Mucosa of rectum (tissue), 2 donors: ENCODE data around the gene BABAM2.

ENCODE experiments used
- H3K27ac ChIP-seq, 2 donors: one replicate each; pipeline ENCODE4 v1.7.0; 2013; ENCODE audit warnings: inconsistent platforms in 2 of 2, low read depth in 2 of 2, low read length in 2 of 2
- H3K27me3 ChIP-seq, 2 donors: one replicate each; pipeline ENCODE4 v1.7.0; 2013; ENCODE audit warnings: low read length in 2 of 2; ENCODE audit not compliant: control insufficient read depth in 2 of 2, insufficient read depth in 2 of 2
- H3K36me3 ChIP-seq, 2 donors: one replicate each; pipeline ENCODE4 v1.7.0; 2013; ENCODE audit warnings: low read length in 2 of 2; ENCODE audit not compliant: control insufficient read depth in 2 of 2, insufficient read depth in 2 of 2
- H3K4me1 ChIP-seq, 2 donors: one replicate each; pipeline ENCODE4 v1.7.0; 2013; ENCODE audit warnings: low read length in 2 of 2, mild to moderate bottlenecking in 1 of 2; ENCODE audit not compliant: control insufficient read depth in 2 of 2, insufficient read depth in 2 of 2
- H3K4me3 ChIP-seq, 2 donors: one replicate each; pipeline ENCODE4 v1.7.0; 2013; ENCODE audit warnings: low read length in 2 of 2
- H3K9ac ChIP-seq, 2 donors: one replicate each; pipeline ENCODE4 v1.7.0; 2013; ENCODE audit warnings: low read length in 2 of 2, low read depth in 1 of 2, mild to moderate bottlenecking in 1 of 2
- H3K9me3 ChIP-seq, 2 donors: one replicate each; pipeline ENCODE4 v1.7.0; 2013; ENCODE audit warnings: low read length in 2 of 2; ENCODE audit not compliant: control insufficient read depth in 2 of 2
- donor health status: healthy.
- donor health status: Normal muscosa, but diverticular disease.

The BABAM2 gene

DNA sequence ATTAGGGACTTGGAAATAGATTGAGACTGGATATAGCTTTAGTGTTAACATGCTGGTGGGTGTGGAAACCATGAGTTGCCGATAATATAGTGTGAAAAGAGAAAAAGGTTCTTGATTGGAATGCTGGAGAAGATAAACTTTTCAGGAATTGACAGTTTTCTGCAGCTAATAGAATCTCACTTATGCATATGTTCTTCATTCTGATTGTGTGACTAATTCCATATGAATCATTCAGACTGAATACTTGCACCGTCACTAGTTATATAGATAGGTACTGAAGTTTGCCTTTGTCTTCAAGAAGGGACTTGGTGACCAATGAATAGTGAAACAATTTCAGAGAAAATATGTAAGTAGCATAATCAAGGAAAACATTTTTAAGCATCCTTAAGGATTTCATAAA lies 276.4 kb downstream of the BABAM2 start:
- Histone ChIP-seq H3K4me1 (peaks cover 5 to 19% of the 10 kb centered on the region in 2 donors), H3K4me3 (no peak overlapping the region), H3K9me3 (no peaks in the 10 kb centered on the region), H3K36me3 (no peaks in the 10 kb centered on the region), H3K27ac (no peak overlapping the region), H3K27me3 (no peaks in the 10 kb centered on the region), H3K9ac (no peak overlapping the region)

GRCh38 chr2:28168376-28168775 lies 277.8 kb downstream of the BABAM2 start:
- no peaks in the 10 kb centered on the region for H3K9me3 ChIP-seq
- H3K27ac ChIP-seq: no peak overlapping the region
- H3K9ac ChIP-seq: no peak overlapping the region
- peaks cover 4 to 30% of the 10 kb centered on the region in 2 donors for H3K4me1 ChIP-seq
- no peaks in the 10 kb centered on the region for H3K36me3 ChIP-seq
- no peaks in the 10 kb centered on the region for H3K27me3 ChIP-seq
- H3K4me3 ChIP-seq: no peak overlapping the region

DNA sequence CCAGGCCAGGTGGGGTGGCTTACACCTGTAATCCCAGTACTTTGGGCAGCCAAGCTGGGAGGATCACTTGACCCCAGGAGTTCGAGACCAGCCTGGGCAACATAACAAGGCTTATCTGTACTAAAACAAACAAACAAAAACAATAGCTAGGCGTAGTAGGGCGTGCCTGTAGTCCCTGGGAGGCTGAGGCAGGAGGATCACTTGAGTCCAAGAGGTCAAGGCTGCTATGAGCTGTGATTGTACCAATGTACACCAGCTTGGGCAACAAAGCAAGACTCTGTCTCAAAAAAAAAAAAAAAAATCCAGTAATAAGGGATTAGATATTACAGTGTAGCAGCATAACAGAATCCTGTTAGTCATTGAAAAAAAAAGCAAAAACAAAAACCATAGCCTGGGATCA lies 279.0 kb downstream of the BABAM2 start:
- Histone ChIP-seq H3K4me1 (peaks cover 0 to 20% of the 10 kb centered on the region in 2 donors), H3K36me3 (no peaks in the 10 kb centered on the region), H3K27me3 (no peaks in the 10 kb centered on the region), H3K27ac (peak overlapping the region in 1 of 2 donors; percentile 32), H3K4me3 (no peak overlapping the region), H3K9me3 (no peaks in the 10 kb centered on the region), H3K9ac (no peak overlapping the region)

GRCh38 chr2:28172114-28172898 lies 281.8 kb downstream of the BABAM2 start:
- no peaks in the 10 kb centered on the region for H3K36me3 ChIP-seq
- H3K27me3 ChIP-seq: no peaks in the 10 kb centered on the region
- H3K4me1 ChIP-seq: peaks cover 0 to 14% of the 10 kb centered on the region in 2 donors
- H3K9me3 ChIP-seq: no peaks in the 10 kb centered on the region
- H3K4me3 ChIP-seq: no peak overlapping the region
- peak overlapping the region; percentile 44 to 72 for H3K27ac ChIP-seq
- peak overlapping the region in 1 of 2 donors; percentile 32 for H3K9ac ChIP-seq

DNA sequence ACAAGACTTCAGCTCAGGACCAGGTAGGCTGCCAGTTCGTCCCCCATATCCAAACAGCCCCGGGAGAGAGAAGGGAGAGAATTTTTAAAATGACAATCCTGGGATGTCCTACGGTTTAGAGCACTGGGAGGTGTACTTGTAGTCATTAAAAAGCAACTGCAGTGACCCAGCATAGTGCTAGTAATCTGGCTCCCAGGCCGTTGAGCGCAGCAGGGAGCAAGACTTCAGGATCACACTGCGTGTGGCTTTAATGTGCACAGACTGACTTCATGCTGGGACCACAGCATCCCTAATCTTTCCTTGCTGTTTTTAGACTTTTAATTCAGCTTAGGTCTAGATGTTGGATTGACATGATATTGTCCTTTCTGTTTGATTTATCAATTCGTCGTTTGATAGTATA lies 282.8 kb downstream of the BABAM2 start:
- H3K9me3 ChIP-seq: no peaks in the 10 kb centered on the region
- H3K9ac ChIP-seq: no peak overlapping the region
- no peak overlapping the region for H3K4me3 ChIP-seq
- peaks cover 0 to 14% of the 10 kb centered on the region in 2 donors for H3K4me1 ChIP-seq
- peak overlapping the region in 1 of 2 donors; percentile 72 for H3K27ac ChIP-seq
- H3K27me3 ChIP-seq: no peaks in the 10 kb centered on the region
- no peaks in the 10 kb centered on the region for H3K36me3 ChIP-seq

GRCh38 chr2:28174211-28174610 lies 283.7 kb downstream of the BABAM2 start:
- no peak overlapping the region for H3K27ac ChIP-seq
- no peak overlapping the region for H3K9ac ChIP-seq
- H3K4me3 ChIP-seq: no peak overlapping the region
- no peaks in the 10 kb centered on the region for H3K36me3 ChIP-seq
- peaks cover 0 to 14% of the 10 kb centered on the region in 2 donors for H3K4me1 ChIP-seq
- no peaks in the 10 kb centered on the region for H3K9me3 ChIP-seq
- H3K27me3 ChIP-seq: no peaks in the 10 kb centered on the region

DNA sequence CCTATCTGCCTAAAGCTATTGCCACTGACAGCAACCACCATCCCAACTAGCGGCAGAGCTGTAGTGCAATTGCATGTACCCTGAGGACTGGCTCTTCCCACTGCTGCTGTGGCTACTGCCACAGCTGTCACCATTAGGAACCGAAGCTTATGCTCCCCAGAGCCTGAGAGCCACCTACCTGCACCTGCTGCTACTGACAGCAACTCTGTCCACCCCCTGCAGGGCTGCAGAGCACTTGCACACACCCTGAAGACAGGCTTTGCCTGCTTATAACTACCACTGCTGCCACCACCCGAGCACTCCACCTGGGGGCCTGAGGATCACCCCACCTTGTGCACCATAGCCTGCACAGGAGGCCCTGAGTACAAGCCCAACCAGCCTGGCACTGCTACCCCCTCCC lies 284.5 kb downstream of the BABAM2 start:
- H3K36me3 ChIP-seq: no peaks in the 10 kb centered on the region
- no peak overlapping the region for H3K4me3 ChIP-seq
- H3K27ac ChIP-seq: no peak overlapping the region
- H3K9ac ChIP-seq: no peak overlapping the region
- H3K27me3 ChIP-seq: no peaks in the 10 kb centered on the region
- peaks cover 0 to 14% of the 10 kb centered on the region in 2 donors for H3K4me1 ChIP-seq
- no peaks in the 10 kb centered on the region for H3K9me3 ChIP-seq

- Histone ChIP-seq H3K27me3 (no peaks in the 10 kb centered on the region), H3K27ac (no peak overlapping the region), H3K4me3 (no peak overlapping the region), H3K9me3 (no peaks in the 10 kb centered on the region), H3K9ac (no peak overlapping the region), H3K4me1 (no peaks in the 10 kb centered on the region), H3K36me3 (no peaks in the 10 kb centered on the region)
Measured at GRCh38 chr2:28178946-28179345, 288.4 kb downstream of the BABAM2 start.

DNA sequence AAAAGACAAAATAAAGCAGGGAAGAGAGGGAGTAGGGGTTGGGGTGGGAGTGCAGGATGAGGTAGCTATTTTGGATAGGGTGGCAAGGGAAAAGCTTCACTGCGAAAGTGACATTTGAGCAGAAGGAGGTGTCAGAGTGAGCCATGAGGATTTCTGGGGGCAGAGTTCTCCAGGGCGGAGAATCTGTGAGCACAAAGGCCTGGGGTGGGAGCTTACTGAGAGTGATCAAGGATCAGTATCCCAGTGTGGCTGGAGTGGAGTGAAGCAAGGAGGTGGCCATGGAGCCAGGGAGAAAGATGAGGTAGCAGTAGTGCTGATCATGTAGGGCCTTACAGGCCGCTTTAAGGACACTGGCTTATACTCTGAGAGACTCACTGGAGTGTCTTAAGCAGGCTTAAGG lies 291.3 kb downstream of the BABAM2 start:
- H3K4me3 ChIP-seq: no peak overlapping the region
- H3K9me3 ChIP-seq: no peaks in the 10 kb centered on the region
- no peaks in the 10 kb centered on the region for H3K36me3 ChIP-seq
- no peaks in the 10 kb centered on the region for H3K27me3 ChIP-seq
- H3K9ac ChIP-seq: no peak overlapping the region
- H3K27ac ChIP-seq: no peak overlapping the region
- H3K4me1 ChIP-seq: no peaks in the 10 kb centered on the region

GRCh38 chr2:28182348-28182747 lies 291.8 kb downstream of the BABAM2 start:
- Histone ChIP-seq H3K27ac (no peak overlapping the region), H3K9me3 (no peaks in the 10 kb centered on the region), H3K4me1 (no peaks in the 10 kb centered on the region), H3K4me3 (no peak overlapping the region), H3K27me3 (no peaks in the 10 kb centered on the region), H3K36me3 (no peaks in the 10 kb centered on the region), H3K9ac (no peak overlapping the region)
